HepG2 (cell line): ENCODE data around the gene CEP104. TPM values are rescaled to one million over a fixed set of nuclear protein-coding genes. Genes with fewer than 3 reads are reported as not detected.

Experiments
- ARID2 ChIP-seq: sonication (generic); formaldehyde crosslinking; IDR thresholded peaks from 2 replicates; pipeline ENCODE4 v1.8.1; 2022; ENCODE audit warnings: mild to moderate bottlenecking, missing genetic modification reagents, borderline replicate concordance
- IKZF1 ChIP-seq: fragments of 450-650 bp; IDR thresholded peaks from 2 replicates; pipeline ENCODE4 v1.7.1; 2016
- IKZF4 ChIP-seq: sonication (generic); formaldehyde crosslinking; IDR thresholded peaks from 2 replicates; pipeline ENCODE4 v1.5.1; 2020; ENCODE audit warnings: borderline replicate concordance, mild to moderate bottlenecking, low read depth, missing genetic modification reagents; ENCODE audit errors: not compliant biosample characterization
- NCOA1 ChIP-seq: sonication (generic); formaldehyde crosslinking; IDR thresholded peaks from 2 replicates; pipeline ENCODE4 v1.9.0; 2021; ENCODE audit warnings: missing genetic modification reagents
- PHB2 ChIP-seq: fragments of 450-650 bp; IDR thresholded peaks from 2 replicates; pipeline ENCODE4 v1.6.1; 2018; ENCODE audit not compliant: partially characterized antibody
- PLRG1 ChIP-seq: fragments of 450-650 bp; conservative IDR thresholded peaks from 2 replicates; pipeline ENCODE4 v1.6.1; 2016
- SMAD9 ChIP-seq: sonication (generic); formaldehyde crosslinking; IDR thresholded peaks from 2 replicates; pipeline ENCODE4 v1.5.1; 2020; ENCODE audit warnings: mild to moderate bottlenecking, missing genetic modification reagents
- SOX5 ChIP-seq: IDR thresholded peaks from 2 replicates; pipeline ENCODE4 v1.6.1; 2016; ENCODE audit warnings: borderline replicate concordance
- TSC22D2 ChIP-seq: sonication (generic); formaldehyde crosslinking; IDR thresholded peaks from 2 replicates; pipeline ENCODE4 v1.5.1; 2020; ENCODE audit warnings: missing genetic modification reagents, mild to moderate bottlenecking, borderline replicate concordance
- ZIK1 ChIP-seq: sonication (generic); formaldehyde crosslinking; IDR thresholded peaks from 2 replicates; pipeline ENCODE4 v1.5.0; 2020; ENCODE audit warnings: mild to moderate bottlenecking, low read depth, missing genetic modification reagents, borderline replicate concordance
- ZNF20 ChIP-seq: sonication (generic); formaldehyde crosslinking; IDR thresholded peaks from 2 replicates; pipeline ENCODE4 v1.4.0; 2020; ENCODE audit warnings: mild to moderate bottlenecking, moderate library complexity, missing genetic modification reagents
- ZNF562 ChIP-seq: sonication (generic); formaldehyde crosslinking; IDR thresholded peaks from 2 replicates; pipeline ENCODE4 v1.8.0; 2022; ENCODE audit warnings: missing genetic modification reagents, borderline replicate concordance
- polyA plus RNA-seq, 8 experiments: library from polyadenylated mRNA; depleted of rRNA in 3 of 8; stranded (reverse) in 7 of 8; unstranded in 1 of 8; fragments of >200 nt; fragmentation: Illumina TruSeq in 4 of 8; extraction: Trizol in 4 of 8; gene quantifications; 2 replicates each; pipeline versions ENCODE4 v1.2.1 to v1.2.3, GENCODE V29; 2011 to 2016; ENCODE audit warnings: low read depth in 4 of 8, missing spikeins in 1 of 8, mixed read lengths in 1 of 8; ENCODE audit not compliant: insufficient read depth in 1 of 8
- total RNA-seq, 5 experiments: library from RNA; depleted of rRNA; stranded (reverse); fragments of >200 nt; fragmentation: Illumina TruSeq; extraction: Trizol; gene quantifications; 2 replicates each; pipeline ENCODE4 v1.2.3, GENCODE V29; 2016; ENCODE audit warnings: low read depth in 1 of 5
- TF ChIP-seq, protein P1 (sequence below): sonication (generic); formaldehyde crosslinking; IDR thresholded peaks from 2 replicates; pipeline ENCODE4 v1.4.0; 2020; ENCODE audit warnings: missing genetic modification reagents, mild to moderate bottlenecking, borderline replicate concordance
- TF ChIP-seq, protein P2 (sequence below), 2 experiments: fragments of 450-650 bp in 1 of 2; sonication (generic) in 1 of 2; formaldehyde crosslinking in 1 of 2; IDR thresholded peaks; 2 replicates each; pipeline versions ENCODE4 v1.6.1 to v1.8.0; 2016 to 2022; ENCODE audit warnings: antibody characterized with exemption in 1 of 2, mild to moderate bottlenecking in 1 of 2, missing genetic modification reagents in 1 of 2
- TF ChIP-seq, protein P3 (sequence below): sonication (generic); formaldehyde crosslinking; IDR thresholded peaks from 2 replicates; pipeline ENCODE4 v1.4.0; 2020; ENCODE audit warnings: missing genetic modification reagents, borderline replicate concordance

The CEP104 gene
- total and polyA plus RNA-seq, 2 of the 13 experiments (the other 11 are each of a cell fraction or from before 2014, with no cell fraction given) = 20.4 to 30.1 TPM

DNA sequence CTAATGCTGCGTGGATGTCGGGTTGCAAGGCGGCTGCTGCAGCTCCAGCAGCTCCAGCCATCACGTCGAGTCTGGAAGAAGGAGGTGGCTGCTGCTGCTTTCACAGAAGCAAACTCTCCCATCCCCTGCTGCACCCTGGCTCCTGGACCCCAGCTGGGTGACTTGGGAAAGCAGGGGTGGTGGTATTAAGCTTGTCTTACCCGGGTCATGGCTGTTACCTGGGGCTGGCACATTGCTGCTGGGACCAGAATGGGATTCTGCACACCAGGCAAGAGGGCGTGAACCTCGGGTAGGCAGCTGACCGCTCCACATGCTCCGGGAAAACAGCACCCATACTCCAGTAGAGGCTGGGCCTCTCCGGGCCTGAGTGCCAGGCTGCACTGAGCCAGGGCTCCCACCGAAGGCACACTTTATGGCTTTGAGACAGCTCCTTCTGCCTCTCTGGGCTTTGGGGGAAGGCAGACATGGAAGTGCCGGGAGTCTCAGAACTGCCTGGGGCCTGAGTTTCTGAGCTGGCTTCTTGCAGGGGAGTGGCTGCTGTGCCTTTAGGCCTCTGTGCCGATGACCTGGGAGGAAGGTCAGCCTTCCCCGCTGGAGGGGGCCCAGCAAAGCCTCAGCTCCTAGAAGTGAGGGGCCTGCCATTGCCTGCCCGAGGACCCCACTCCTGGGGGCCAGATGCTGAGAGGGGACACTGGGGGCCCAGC, 83.3 kb downstream of the CEP104 start (continued):
- TF ChIP-seq, protein P1, sequence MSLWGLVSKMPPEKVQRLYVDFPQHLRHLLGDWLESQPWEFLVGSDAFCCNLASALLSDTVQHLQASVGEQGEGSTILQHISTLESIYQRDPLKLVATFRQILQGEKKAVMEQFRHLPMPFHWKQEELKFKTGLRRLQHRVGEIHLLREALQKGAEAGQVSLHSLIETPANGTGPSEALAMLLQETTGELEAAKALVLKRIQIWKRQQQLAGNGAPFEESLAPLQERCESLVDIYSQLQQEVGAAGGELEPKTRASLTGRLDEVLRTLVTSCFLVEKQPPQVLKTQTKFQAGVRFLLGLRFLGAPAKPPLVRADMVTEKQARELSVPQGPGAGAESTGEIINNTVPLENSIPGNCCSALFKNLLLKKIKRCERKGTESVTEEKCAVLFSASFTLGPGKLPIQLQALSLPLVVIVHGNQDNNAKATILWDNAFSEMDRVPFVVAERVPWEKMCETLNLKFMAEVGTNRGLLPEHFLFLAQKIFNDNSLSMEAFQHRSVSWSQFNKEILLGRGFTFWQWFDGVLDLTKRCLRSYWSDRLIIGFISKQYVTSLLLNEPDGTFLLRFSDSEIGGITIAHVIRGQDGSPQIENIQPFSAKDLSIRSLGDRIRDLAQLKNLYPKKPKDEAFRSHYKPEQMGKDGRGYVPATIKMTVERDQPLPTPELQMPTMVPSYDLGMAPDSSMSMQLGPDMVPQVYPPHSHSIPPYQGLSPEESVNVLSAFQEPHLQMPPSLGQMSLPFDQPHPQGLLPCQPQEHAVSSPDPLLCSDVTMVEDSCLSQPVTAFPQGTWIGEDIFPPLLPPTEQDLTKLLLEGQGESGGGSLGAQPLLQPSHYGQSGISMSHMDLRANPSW (CRISPR knock-in tag) = no peak
- TF ChIP-seq, protein P2, sequence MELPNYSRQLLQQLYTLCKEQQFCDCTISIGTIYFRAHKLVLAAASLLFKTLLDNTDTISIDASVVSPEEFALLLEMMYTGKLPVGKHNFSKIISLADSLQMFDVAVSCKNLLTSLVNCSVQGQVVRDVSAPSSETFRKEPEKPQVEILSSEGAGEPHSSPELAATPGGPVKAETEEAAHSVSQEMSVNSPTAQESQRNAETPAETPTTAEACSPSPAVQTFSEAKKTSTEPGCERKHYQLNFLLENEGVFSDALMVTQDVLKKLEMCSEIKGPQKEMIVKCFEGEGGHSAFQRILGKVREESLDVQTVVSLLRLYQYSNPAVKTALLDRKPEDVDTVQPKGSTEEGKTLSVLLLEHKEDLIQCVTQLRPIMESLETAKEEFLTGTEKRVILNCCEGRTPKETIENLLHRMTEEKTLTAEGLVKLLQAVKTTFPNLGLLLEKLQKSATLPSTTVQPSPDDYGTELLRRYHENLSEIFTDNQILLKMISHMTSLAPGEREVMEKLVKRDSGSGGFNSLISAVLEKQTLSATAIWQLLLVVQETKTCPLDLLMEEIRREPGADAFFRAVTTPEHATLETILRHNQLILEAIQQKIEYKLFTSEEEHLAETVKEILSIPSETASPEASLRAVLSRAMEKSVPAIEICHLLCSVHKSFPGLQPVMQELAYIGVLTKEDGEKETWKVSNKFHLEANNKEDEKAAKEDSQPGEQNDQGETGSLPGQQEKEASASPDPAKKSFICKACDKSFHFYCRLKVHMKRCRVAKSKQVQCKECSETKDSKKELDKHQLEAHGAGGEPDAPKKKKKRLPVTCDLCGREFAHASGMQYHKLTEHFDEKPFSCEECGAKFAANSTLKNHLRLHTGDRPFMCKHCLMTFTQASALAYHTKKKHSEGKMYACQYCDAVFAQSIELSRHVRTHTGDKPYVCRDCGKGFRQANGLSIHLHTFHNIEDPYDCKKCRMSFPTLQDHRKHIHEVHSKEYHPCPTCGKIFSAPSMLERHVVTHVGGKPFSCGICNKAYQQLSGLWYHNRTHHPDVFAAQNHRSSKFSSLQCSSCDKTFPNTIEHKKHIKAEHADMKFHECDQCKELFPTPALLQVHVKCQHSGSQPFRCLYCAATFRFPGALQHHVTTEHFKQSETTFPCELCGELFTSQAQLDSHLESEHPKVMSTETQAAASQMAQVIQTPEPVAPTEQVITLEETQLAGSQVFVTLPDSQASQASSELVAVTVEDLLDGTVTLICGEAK (IDR thresholded peaks at IDR 0.05) = no peak
- TF ChIP-seq, protein P2 (CRISPR knock-in tag; IDR thresholded peaks at IDR 0.05) = no peak
- TF ChIP-seq IKZF1 = no peak
- TF ChIP-seq ZNF20 (CRISPR knock-in tag) = no peak
- no peak for TF ChIP-seq PHB2
- TF ChIP-seq ARID2 = no peak
- no peak for TF ChIP-seq IKZF4 (CRISPR knock-in tag)
- no peak for TF ChIP-seq TSC22D2
- no peak for TF ChIP-seq SOX5 (CRISPR knock-in tag)
- TF ChIP-seq NCOA1 (CRISPR knock-in tag) = no peak
- no peak for TF ChIP-seq ZIK1
- TF ChIP-seq, protein P3, sequence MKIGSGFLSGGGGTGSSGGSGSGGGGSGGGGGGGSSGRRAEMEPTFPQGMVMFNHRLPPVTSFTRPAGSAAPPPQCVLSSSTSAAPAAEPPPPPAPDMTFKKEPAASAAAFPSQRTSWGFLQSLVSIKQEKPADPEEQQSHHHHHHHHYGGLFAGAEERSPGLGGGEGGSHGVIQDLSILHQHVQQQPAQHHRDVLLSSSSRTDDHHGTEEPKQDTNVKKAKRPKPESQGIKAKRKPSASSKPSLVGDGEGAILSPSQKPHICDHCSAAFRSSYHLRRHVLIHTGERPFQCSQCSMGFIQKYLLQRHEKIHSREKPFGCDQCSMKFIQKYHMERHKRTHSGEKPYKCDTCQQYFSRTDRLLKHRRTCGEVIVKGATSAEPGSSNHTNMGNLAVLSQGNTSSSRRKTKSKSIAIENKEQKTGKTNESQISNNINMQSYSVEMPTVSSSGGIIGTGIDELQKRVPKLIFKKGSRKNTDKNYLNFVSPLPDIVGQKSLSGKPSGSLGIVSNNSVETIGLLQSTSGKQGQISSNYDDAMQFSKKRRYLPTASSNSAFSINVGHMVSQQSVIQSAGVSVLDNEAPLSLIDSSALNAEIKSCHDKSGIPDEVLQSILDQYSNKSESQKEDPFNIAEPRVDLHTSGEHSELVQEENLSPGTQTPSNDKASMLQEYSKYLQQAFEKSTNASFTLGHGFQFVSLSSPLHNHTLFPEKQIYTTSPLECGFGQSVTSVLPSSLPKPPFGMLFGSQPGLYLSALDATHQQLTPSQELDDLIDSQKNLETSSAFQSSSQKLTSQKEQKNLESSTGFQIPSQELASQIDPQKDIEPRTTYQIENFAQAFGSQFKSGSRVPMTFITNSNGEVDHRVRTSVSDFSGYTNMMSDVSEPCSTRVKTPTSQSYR = no peak
- no peak for TF ChIP-seq PLRG1
- TF ChIP-seq SMAD9 = no peak
- no peak for TF ChIP-seq ZNF562
